Stimulated activated naive B cell treated with anti-CD40 and anti-IgM and Interleukin-4, amounts not matched to agents 10 μg/mL and 1 μg/mL and 100 μg/mL, for 72 hours (primary cell): ENCODE results near the gene MYL5.
"Not testable (repeated sequence)": the region's sequence is repeated elsewhere in the genome, so short reads cannot be mapped to it uniquely, and the experiment has no call there.

ENCODE experiments used
- ATAC-seq, 2 donors: fragments of 150-1000 bp; cut with Tn5 transposase; replicated peaks; 2 replicates each; pipeline ENCODE4 v1.10.0; 2021; ENCODE audit warnings: moderate library complexity in 1 of 2
- DNase-seq: peaks from one replicate; pipeline ENCODE4 v3.0.0; 2021
- H3K27ac Mint-ChIP-seq: one replicate; pipeline ENCODE4 v1.8.0; 2022; ENCODE audit warnings: mild to moderate bottlenecking, mixed read lengths
- H3K27me3 Mint-ChIP-seq, 2 donors: one replicate each; pipeline ENCODE4 v1.8.0; 2022; ENCODE audit warnings: mixed read lengths in 2 of 2
- H3K36me3 Mint-ChIP-seq, 2 donors: one replicate each; pipeline ENCODE4 v1.8.0; 2022; ENCODE audit warnings: mixed read lengths in 2 of 2, mild to moderate bottlenecking in 1 of 2
- H3K4me1 Mint-ChIP-seq, 2 donors: one replicate each; pipeline ENCODE4 v1.8.0; 2022; ENCODE audit warnings: mixed read lengths in 2 of 2, mild to moderate bottlenecking in 1 of 2
- H3K4me3 Mint-ChIP-seq, 2 donors: one replicate each; pipeline ENCODE4 v1.8.0; 2022; ENCODE audit warnings: mild to moderate bottlenecking in 2 of 2, mixed read lengths in 2 of 2, moderate library complexity in 1 of 2
- H3K9me3 Mint-ChIP-seq, 2 donors: one replicate each; pipeline ENCODE4 v1.8.0; 2022; ENCODE audit warnings: mixed read lengths in 2 of 2, mild to moderate bottlenecking in 1 of 2

MYL5 gene

DNA sequence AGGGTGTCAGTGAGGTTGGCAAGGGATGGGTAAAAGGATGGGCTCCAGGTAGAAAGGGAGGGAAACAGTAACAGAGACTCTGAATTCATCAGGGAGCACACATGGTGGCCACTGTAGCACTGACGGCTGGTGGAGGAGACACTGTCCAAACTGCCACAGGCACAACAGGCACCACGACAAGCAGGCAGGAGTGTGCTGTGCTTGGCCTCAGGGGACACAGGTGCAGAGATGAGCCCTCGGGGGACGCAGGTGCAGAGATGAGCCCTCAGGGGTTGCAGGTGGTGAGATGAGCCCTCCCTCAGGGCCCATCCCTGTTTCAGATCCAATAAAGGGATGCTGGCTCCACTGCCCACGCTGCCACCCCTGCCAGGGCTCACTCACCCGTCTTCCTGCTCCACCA, 41.4 kb upstream of the MYL5 start:
- Mint-ChIP-seq H3K9me3 (peaks cover 16 to 19% of the 10 kb centered on the region in 2 donors), H3K27me3 (peaks cover 19 to 29% of the 10 kb centered on the region in 2 donors), H3K4me3 (no peak overlapping the region), H3K4me1 (no peaks in the 10 kb centered on the region), H3K36me3 (peaks cover 0 to 4% of the 10 kb centered on the region in 2 donors), H3K27ac (no peak overlapping the region)
- ATAC-seq (no peak), DNase-seq (no peak)

- peaks cover 16 to 19% of the 10 kb centered on the region in 2 donors for H3K9me3 Mint-ChIP-seq
Measured at GRCh38 chr4:633406-633805, 40.9 kb upstream of the MYL5 start.

GRCh38 chr4:633976-634598, 40.3 kb upstream of the MYL5 start:
- no peaks in the 10 kb centered on the region for H3K4me1 Mint-ChIP-seq
- no peak for DNase-seq
- ATAC-seq: no peak
- no peak overlapping the region for H3K4me3 Mint-ChIP-seq
- H3K36me3 Mint-ChIP-seq: peaks cover 0 to 4% of the 10 kb centered on the region in 2 donors
- H3K27ac Mint-ChIP-seq: no peak overlapping the region
- H3K27me3 Mint-ChIP-seq: peaks cover 19 to 37% of the 10 kb centered on the region in 2 donors
- H3K9me3 Mint-ChIP-seq: peaks cover 16 to 19% of the 10 kb centered on the region in 2 donors

More at GRCh38 chr4:633406-633805, 40.9 kb upstream of the MYL5 start:
- DNase-seq (no peak), ATAC-seq (no peak)
- Mint-ChIP-seq H3K27me3 (peaks cover 19 to 32% of the 10 kb centered on the region in 2 donors), H3K4me3 (no peak overlapping the region), H3K36me3 (peaks cover 0 to 4% of the 10 kb centered on the region in 2 donors), H3K27ac (no peak overlapping the region), H3K4me1 (no peaks in the 10 kb centered on the region)

GRCh38 chr4:634599-634985, 39.8 kb upstream of the MYL5 start:
- no peak overlapping the region for H3K27ac Mint-ChIP-seq
- ATAC-seq (no peak), DNase-seq (no peak)
- peaks cover 0 to 4% of the 10 kb centered on the region in 2 donors for H3K36me3 Mint-ChIP-seq
- no peaks in the 10 kb centered on the region for H3K4me1 Mint-ChIP-seq
- peaks cover 17 to 41% of the 10 kb centered on the region in 2 donors for H3K27me3 Mint-ChIP-seq
- no peak overlapping the region for H3K4me3 Mint-ChIP-seq
- H3K9me3 Mint-ChIP-seq: peaks cover 17 to 19% of the 10 kb centered on the region in 2 donors

GRCh38 chr4:635066-635835, 39.1 kb upstream of the MYL5 start:
- not testable (repeated sequence) for H3K4me1 Mint-ChIP-seq, ATAC-seq, H3K27ac Mint-ChIP-seq, H3K4me3 Mint-ChIP-seq, DNase-seq, H3K36me3 Mint-ChIP-seq
- peaks cover 12 to 35% of the 10 kb centered on the region in 2 donors for H3K27me3 Mint-ChIP-seq
- peaks cover 17 to 19% of the 10 kb centered on the region in 2 donors for H3K9me3 Mint-ChIP-seq

DNA sequence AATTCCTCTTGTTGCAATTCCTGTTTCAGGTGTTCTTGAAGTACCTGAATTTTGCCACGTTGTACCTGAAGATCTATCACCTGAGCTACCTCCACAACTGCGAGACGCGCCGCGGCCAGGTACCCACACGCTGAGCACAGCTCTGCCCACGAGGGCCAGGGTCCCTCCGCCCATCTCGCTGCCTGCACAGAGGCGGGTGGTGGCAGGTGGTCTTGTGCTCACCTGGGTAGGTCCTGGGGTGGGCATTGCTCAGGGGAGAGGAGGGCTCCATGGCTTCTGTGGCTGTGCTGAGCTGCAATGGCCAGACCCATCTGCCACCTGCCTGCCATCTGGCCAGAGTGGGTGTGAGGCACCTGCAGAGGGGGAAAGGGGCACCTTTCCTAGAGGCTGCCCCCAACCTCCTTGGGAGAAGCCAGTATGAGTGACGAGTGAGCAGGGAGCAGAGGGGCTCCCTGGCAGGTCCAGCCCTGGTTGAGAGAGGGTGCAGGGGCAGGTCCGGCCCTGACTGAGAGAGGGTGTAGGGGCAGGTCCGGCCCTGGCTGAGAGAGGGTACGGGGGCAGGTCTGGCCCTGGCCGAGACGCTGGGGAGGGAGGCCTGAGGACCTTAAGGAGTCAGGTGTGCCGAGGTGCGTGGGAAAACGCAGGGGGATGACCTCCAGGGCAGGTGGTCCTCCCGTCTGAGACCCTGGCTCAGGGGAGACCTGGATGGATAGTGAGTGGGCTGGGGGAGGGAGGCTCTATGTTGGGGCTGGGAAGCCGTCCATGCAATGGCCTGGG, 38.3 kb upstream of the MYL5 start:
- Mint-ChIP-seq H3K4me3 (no peak overlapping the region), H3K9me3 (peaks cover 18 to 19% of the 10 kb centered on the region in 2 donors), H3K27me3 (peaks cover 17 to 42% of the 10 kb centered on the region in 2 donors), H3K36me3 (peaks cover 0 to 4% of the 10 kb centered on the region in 2 donors), H3K27ac (no peak overlapping the region), H3K4me1 (no peaks in the 10 kb centered on the region)
- DNase-seq (no peak), ATAC-seq (no peak)

DNA sequence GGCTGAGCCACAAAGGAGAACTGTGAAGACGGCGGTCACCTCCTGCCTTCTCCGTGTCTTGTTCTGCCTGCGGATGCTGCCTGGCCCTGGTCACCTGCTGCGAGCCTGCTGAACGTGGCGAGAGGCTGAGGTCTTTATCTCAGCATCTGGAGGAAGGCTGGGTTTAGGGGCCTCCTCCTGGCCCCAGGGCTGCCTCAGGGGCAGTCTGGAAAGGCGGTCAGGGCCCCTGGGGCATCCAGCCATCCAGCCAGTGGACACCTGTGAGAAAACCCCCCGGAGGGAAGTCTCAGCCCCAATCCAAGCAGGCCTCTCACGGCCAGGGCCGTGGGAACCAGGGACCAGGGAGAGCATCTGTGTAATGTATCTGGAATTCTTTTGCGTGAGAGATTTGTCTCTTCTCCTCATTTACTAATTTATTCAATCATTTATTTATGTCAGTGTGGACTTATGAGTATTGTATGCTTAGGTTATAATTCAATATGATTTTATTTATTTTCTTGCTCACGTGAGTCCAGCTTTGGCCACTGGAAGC, 37.6 kb upstream of the MYL5 start:
- Mint-ChIP-seq H3K4me1 (no peaks in the 10 kb centered on the region), H3K27me3 (peaks cover 17 to 42% of the 10 kb centered on the region in 2 donors), H3K36me3 (peaks cover 2 to 4% of the 10 kb centered on the region in 2 donors), H3K27ac (no peak overlapping the region), H3K4me3 (no peak overlapping the region), H3K9me3 (peaks cover 14 to 16% of the 10 kb centered on the region in 2 donors)
- DNase-seq (no peak), ATAC-seq (no peak)

DNA sequence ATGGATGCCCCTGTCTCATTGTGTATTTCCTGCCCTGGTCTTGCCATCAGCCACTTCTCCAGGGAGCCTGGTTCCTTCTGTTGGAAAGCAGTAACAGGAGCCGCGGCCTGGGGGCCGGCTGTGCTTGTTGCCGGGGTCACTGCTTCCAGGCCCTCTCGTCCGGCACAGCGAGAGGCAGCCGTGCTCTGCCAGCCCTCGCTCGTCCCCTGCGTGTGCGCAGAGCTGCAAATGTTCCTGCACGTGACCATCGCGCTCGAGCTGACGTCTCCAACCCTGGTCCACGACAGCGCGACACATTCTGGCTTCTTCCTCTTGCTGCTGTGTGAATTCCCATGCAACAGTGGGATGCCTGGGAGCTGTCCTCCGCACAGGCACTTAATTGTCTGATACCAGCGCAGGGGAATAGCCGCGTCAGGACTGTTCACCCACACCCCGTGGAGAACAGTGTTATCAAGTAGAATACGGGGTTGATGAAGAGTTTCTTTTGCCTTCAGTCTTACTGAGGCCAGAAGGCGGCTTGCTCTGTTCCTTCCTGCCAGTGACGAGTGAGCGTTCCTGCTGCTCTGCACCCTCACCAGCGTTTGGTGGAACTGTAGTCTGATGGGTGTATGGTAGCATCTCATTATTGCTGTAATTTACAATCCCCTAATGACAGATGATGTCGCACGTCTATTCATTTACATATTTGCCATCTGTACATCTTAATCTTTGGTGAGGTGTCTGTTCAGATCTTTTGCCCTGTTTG, 36.6 kb upstream of the MYL5 start:
- H3K4me1 Mint-ChIP-seq: no peaks in the 10 kb centered on the region
- no peak overlapping the region for H3K27ac Mint-ChIP-seq
- H3K36me3 Mint-ChIP-seq: peaks cover under 1 to 2% of the 10 kb centered on the region in 2 donors
- no peak overlapping the region for H3K4me3 Mint-ChIP-seq
- peaks cover 17 to 42% of the 10 kb centered on the region in 2 donors for H3K27me3 Mint-ChIP-seq
- no peak for DNase-seq
- H3K9me3 Mint-ChIP-seq: peaks cover 6 to 9% of the 10 kb centered on the region in 2 donors
- no peak for ATAC-seq

DNA sequence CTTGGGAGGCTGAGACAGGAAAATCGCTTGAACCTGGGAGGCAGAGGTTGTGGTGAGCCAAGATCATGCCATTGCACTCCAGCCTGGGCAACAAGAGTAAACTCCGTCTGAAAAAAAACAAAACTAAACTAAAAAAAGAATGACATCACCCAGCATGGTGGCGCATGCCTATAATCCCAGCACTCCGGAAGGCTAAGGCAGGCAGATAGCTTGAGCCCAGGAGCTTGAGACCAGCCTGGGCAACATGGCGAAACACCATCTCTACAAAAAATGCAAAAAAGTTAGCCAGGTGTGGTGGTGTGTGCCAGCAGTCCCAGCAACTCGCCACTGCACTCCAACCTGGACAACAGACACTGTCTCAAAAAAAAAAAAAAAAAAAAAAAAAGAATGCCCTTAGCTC, 32.0 kb upstream of the MYL5 start:
- H3K4me1 Mint-ChIP-seq, ATAC-seq, H3K4me3 Mint-ChIP-seq, H3K36me3 Mint-ChIP-seq, DNase-seq, H3K27ac Mint-ChIP-seq: not testable (repeated sequence)
- Mint-ChIP-seq H3K27me3 (peaks cover 24 to 43% of the 10 kb centered on the region in 2 donors), H3K9me3 (peaks cover 4 to 11% of the 10 kb centered on the region in 2 donors)

DNA sequence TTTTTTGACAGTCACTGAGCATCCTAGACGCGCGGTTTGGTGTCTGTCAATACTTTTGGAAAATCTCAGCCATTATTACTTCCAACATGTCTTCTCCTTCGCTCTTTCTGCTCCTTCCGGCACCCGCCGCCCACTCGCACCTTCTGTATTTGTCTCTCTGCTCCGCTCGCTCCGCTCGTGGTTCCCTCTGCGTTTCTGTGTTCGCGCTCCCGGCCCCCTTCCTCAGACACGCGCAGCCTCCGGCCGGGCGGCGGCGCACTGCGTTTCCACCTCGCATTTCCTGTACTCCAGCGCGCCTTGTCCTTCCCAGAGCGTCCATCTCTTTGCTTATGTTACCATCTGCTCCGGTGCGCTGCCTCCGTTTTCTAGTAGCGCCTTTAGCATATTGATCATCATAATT, 27.9 kb upstream of the MYL5 start:
- H3K4me3 Mint-ChIP-seq: peak overlapping the region; percentile 1 to 5
- H3K9me3 Mint-ChIP-seq: peaks cover 0 to 4% of the 10 kb centered on the region in 2 donors
- peaks cover 32 to 40% of the 10 kb centered on the region in 2 donors for H3K27me3 Mint-ChIP-seq
- no peak for DNase-seq
- no peak for ATAC-seq
- peaks cover 0 to 6% of the 10 kb centered on the region in 2 donors for H3K4me1 Mint-ChIP-seq
- no peak overlapping the region for H3K27ac Mint-ChIP-seq
- no peaks in the 10 kb centered on the region for H3K36me3 Mint-ChIP-seq

DNA sequence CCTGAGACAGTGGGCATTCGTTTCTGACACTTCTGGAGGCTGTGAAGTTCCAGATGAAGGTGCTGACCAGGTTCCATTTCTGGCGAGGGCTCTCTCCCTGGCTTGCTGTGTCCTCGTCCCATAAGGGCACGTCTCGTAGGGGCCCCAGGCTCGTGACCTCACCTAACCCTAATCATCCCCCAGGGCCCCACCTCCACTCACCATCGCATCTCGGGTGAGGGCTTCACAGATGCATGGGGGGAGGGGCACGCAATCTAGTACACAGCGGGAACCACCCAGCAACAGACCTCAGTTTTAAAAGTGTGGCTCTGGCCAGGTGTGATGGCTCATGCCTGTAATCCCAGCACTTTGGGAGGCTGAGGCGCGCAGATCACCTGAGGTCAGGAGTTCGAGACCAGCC, 26.9 kb upstream of the MYL5 start:
- Mint-ChIP-seq H3K4me3 (no peak overlapping the region), H3K36me3 (no peaks in the 10 kb centered on the region), H3K27ac (no peak overlapping the region), H3K9me3 (peaks cover 0 to 4% of the 10 kb centered on the region in 2 donors), H3K27me3 (peaks cover 39 to 47% of the 10 kb centered on the region in 2 donors), H3K4me1 (peaks cover 0 to 6% of the 10 kb centered on the region in 2 donors)
- ATAC-seq (no peak), DNase-seq (no peak)

DNA sequence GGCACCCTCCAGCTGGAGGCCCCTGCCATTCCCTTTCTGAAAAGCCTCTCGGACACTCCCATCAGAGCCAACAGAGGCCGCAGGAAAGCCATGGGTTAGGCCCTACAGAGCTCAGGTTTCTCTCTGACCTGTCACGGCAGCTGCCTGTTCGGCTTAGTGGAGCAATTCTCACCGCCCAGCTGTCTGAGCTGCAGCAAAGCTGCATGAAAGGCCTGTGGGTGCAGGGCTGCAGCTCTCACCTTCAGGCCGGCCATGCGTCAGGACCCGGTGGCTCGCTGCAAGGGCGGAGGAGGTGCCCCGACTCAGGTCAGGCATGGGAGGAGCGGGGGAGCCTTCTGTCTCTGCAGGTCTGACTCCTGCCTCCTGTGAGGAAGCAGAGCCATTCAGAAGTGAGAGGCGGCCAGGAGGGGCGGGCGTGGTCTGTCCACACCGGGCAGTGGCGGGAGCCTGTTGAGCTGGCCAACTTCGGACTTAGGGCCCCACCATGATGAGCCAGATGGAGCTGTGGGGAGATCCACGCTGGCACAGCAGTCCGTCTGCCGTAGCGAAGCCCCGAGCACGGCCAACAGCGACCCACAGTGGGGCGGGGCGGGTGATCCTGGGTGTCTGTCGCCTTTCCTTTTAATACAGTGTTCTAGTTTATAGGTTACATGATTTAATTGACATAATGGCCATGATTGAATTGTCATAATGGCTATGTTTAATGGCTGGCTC, 25.6 kb upstream of the MYL5 start:
- DNase-seq (no peak), ATAC-seq (no peak)
- Mint-ChIP-seq H3K36me3 (no peaks in the 10 kb centered on the region), H3K9me3 (peaks cover 0 to 4% of the 10 kb centered on the region in 2 donors), H3K27me3 (peaks cover 42 to 52% of the 10 kb centered on the region in 2 donors), H3K4me1 (peaks cover 0 to 6% of the 10 kb centered on the region in 2 donors), H3K4me3 (no peak overlapping the region), H3K27ac (no peak overlapping the region)

GRCh38 chr4:649293-649625, 25.1 kb upstream of the MYL5 start:
- Mint-ChIP-seq H3K36me3 (no peaks in the 10 kb centered on the region), H3K4me3 (no peak overlapping the region), H3K27ac (no peak overlapping the region), H3K4me1 (peaks cover 0 to 6% of the 10 kb centered on the region in 2 donors), H3K9me3 (peaks cover 0 to 4% of the 10 kb centered on the region in 2 donors), H3K27me3 (peaks cover 42 to 52% of the 10 kb centered on the region in 2 donors)
- no peak for DNase-seq
- ATAC-seq: no peak
